NCI-H345 (cell line): ENCODE measurements around the gene LRP1B.
A peak's percentile ranks its signal among the peaks of the same experiment; 100 is the strongest.
"Not testable (repeated sequence)": the region's sequence is repeated elsewhere in the genome, so short reads cannot be mapped to it uniquely, and the experiment has no call there.

Experiments
- DNase-seq: peaks from one replicate; lab custom pipeline; 2025; lab: John Stamatoyannopoulos, UW

The LRP1B gene

DNA sequence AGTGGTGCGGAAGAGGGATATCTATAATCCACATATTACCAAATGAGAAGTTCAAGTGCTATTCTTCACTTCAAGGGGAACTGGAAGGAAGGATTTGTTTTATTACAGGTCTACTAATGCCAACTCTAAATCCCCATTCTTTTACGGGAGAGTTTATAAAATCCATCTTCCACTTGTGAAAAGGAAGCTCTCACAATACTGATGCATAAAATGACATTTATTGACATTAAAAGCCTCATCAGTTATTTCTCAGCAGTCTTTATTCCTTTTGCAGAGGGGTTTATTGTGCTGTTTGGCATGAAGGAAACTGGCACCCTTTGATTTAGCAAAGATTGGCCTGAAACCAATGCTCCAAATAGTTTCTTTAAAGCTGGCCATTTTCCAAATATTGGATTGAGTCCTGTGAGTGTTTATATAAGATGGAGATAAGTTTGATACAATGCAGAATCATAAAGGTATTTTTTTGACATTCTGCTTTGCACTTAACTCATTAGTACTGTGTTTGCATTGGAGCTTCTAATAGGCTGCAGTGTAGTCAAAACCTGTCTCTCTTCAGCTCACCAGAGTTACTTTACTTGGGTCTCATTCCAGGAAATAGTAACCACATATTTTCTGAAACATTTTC lies 26.6 kb downstream of the LRP1B start:
- peak; percentile 9 for DNase-seq

GRCh38 chr2:142100970-142101369 lies 29.8 kb downstream of the LRP1B start:
- DNase-seq: peak; percentile 57

DNA sequence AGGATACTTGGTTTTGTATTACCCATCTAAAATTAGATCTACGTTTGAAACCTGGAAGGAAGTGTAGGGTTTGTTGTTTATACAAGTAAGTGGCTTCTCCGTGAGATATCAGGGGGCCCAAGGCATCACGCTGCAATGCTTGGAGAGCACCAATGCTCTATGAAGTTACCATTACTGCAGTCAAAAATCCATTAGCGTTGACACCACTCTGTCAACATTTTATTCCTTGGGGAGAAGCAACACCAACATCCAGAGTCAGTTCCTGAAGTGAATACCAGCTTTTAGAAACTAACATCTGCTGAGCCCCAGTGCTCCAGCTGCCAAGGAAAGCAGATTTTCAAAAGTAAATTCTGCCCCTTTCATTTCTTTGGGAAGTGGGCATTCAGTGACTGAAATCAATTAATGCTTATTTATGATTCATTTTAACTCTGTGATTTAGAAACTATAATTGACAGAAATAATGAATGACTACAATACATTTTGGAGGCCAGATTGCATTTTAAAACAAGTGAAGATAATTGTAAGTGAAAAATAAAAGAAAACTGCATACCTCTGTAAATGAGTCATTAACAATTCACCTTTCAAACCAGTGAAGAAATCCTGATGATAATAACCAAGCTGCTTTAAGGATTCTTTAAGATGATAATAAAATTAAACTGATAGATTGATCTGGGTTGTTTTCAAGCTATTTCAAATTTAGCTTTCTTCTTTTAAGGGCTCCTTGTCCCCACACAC lies 30.5 kb downstream of the LRP1B start:
- no peak for DNase-seq

DNA sequence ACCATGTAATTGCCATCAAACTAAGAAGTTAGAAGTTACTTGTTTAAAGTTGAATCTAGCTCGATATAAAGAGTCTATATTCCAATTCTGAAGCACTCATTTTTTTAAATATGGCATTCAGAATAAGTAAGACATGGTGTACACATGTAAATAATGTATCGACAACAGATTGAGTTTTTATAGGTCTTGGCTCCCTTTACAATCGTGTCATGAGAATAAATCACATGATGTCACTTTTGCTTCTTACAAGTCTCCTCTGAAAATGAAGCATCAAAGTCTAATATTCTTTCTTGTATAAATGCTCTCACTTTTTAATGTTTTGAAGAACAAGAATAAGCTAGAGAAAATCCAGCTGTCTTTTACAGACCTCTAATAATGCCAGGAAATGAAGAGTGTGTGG lies 33.1 kb downstream of the LRP1B start:
- DNase-seq: no peak

DNA sequence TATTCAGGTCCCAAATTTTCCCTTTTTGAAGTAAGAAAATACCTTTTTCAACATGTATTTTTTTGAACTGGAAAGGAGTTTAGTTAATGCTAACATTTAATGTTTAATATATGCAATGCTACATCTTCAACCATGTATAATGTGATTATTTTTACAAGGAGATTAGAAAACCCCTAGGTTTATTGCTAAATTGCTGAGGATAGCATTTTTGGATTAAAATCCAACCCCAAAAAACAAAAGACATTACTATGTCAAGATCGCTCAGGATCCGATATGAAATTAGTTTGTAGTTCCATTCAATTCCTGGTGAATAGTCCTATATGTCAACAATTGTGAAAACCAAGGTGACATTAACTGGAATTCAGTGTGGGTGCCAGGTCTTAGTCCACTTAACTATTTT lies 35.2 kb downstream of the LRP1B start:
- no peak for DNase-seq

DNA sequence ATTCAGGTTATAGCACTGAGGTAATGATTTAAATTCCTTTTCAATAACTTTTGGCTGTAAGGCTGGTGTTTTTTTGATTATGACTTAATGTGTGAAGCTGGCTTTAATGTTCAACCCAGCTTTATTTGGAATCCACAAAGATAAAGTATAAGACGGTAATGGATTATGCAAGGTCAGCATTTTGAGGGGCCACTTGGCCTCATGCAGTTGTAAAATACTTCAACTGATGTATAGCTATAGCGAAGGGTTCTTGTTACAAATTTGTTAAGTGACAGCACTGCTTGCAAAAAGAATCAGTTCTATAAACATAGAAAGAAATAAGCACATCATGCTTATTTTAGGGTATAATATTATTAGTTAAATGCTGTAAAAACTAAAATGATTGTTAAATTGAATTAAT lies 36.6 kb downstream of the LRP1B start:
- no peak for DNase-seq

DNA sequence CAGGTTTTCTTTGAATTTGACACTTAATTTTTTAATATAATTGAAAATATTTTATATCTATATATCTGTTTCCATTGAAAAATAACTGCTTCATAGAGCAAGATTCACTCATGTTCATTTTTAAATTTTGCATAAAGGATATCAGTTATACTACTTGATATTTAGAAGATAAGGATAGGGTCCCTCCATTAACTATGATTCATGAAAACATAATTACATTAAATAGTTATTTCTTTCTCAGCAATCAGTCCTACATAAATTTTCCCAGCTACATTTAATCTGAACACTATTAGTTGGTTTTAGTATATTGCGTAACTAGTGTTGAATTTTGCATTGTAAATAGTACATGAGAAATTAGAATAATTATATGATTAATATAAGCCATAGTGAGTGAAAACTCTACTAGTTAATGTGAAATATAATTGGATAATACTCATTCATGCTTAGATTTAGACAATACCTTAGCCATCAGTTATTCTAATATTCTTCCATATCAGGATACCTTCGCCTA lies 42.7 kb downstream of the LRP1B start:
- DNase-seq: no peak

DNA sequence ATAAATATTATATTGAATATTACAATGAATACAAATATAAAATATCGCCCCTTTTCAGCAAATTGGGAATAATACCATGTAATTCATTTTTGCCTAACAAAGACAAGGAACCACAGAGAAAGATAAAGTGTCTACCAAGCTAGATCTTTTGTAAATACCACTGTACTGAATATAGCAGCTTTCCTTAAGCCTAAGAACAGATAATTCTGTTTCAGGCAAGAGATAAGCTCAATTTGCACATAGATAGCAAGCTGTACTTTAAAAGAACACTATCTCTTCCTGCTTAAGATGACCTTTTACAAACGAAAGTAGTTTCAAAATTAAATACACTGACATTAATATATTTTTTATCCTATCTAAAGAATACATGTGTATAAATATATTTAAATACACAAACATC lies 43.2 kb downstream of the LRP1B start:
- not testable (repeated sequence) for DNase-seq

DNA sequence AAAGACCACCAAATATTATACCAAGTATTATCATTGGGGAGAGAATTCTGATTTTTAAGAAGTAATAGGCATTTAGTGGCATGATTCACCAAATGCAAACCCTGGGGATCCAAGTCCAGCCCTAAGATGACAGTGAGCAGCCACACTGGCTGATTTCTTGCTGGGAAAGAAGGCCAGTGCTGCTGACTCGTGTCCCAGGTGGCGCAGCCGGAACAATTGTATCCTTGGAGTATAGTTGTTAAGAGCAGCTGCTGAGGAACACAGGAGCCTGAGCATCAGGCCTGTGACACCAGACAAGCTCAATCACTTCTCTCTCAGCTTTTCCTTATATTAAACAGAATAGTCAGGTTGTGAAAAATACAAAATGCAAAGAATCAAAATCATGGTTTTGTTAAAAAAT lies 48.4 kb downstream of the LRP1B start:
- no peak for DNase-seq

- no peak for DNase-seq
These were observed 54.5 kb downstream of the LRP1B start for GRCh38 chr2:142076317-142076716.

DNA sequence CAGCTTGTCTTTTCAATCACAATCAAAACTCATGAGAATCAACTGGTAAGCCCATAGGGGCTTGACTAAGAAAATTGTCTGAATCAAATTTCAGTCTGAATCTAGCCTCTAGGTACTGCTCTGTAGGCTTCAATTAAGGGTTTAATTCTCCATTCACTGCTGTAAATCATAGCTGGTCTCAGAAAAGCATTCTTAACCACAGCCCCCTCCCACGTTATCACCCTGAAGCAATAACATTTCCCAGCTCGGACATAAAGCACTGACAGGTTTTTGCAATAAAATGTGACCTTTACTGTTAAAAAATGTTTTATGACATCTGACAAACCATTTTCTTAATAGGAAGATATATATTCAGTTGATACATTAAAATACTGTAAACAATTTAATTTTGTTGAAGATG lies 55.0 kb downstream of the LRP1B start:
- DNase-seq: no peak

DNA sequence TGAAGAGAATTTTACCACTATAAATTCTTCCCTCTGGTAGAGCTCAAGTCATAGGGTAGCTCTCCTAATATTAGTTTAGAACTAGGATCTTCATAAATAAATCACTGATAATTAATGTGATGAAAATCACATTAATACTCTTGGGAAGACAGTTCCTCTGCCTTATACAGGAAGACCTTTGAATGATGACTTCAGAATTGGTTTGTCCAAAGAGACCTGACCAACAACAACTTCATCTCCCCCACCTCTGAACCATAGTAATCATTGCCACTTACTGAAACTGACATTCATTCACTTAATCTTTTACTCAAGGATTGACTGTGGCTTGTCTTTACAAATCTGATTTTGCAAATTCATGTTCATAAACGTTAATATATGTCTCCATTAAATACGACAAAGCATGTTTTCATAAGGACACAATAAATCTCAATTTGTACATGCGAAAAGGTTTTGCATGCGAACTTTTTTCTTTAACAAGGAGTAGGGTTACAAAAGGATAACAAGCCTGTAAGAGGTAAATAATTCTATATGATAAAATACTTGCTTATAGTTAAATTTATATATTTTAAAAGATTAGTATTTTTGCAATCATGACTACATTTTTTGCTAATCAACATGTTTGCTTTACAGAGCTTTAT lies 61.4 kb downstream of the LRP1B start:
- DNase-seq: no peak

DNA sequence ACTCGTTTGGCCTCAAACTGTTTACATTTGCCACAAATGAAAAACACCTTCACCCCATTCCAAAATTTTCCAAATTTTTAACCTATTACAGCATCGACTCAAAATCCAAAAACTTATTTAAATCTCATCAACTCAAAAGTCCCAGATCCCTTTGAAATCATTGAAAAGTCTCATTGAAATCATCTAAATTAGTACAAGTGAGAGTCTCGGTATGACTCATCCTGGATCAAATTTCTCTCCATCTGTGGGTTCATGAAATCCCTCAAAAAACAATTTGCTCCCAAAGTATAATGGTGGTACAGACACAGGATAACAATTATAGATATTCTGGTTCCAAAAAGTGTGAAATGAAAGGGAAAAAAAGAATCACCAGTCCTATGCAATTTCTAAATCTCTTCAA lies 65.1 kb downstream of the LRP1B start:
- DNase-seq: no peak

DNA sequence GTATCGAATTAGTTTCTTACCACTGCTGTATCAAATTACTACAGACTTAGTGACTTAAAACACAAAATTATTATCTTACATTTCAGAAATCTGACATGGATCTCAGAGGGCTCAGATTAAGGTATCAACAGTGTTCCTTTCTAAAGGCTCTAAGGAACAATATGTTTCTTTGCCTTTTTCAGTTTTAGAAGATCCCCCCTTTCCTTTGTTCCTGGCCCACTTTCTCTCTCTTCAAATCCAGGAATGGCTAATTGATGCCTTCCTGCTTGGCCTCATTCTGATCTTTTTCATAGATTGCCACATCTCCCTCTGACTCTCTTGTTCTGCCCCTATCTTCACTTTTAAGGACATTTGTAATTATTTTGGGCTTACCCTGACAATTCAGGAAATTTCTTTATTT lies 65.7 kb downstream of the LRP1B start:
- DNase-seq: no peak

DNA sequence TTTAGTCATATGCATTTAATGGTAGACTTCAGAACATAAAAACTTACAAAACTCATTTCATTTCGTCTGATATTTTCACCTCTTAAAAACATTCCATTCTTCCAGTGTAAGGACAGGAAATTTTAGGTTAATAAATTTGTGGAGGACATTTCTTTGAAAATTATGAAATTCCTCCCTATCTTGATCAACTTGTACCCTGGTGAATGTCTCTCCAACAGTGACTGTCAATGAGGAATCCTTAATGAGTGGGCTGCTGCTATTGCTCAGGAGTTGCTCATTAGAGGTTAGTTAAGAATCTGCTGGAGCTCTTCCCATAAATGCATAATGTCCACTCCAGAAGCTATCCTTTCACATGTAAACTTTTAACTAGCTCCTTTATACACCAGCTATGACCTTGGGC lies 69.1 kb downstream of the LRP1B start:
- DNase-seq: no peak

DNA sequence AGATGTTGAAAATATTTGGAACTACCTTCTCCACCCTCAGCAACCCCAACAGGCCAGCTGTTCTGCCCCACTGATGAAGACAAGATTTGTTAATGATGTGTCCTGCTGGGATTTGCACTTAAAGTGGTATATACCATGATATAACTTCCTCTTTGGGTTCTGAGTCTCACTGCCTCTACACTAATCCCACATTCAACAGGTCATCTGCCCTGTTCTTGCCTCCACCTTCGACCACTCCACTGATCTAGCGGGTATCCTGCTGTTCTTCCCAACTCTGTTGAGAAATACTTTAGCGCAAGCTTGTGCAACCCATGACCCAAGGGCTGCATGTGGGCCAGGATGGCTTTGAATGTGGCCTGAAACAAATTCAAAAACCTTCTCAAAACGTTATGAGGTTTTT lies 72.7 kb downstream of the LRP1B start:
- no peak for DNase-seq

GRCh38 chr2:142056784-142057183 lies 74.0 kb downstream of the LRP1B start:
- no peak for DNase-seq

- peak; percentile 24 for DNase-seq
These were observed 78.5 kb downstream of the LRP1B start for GRCh38 chr2:142052220-142052863.

- DNase-seq: no peak
These were observed 82.2 kb downstream of the LRP1B start for GRCh38 chr2:142048581-142048980.

DNA sequence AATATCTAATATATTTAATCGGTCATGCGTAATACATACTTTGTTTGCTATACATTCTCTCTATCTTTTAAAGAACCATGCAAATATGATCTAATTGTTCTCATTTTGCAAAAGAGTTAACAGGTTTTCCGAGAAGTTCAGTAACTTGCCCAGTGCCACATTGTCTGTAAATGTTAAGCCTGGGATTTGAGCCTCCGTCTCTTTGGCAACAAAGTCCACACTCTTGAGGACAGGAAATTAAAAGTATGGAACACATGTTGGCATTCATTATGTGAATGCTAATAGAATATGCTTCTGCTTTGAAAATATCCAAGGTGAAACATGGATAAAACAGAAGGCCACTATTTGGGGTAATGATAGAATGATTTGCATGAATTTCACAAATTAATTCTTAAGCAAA lies 85.2 kb downstream of the LRP1B start:
- no peak for DNase-seq

DNA sequence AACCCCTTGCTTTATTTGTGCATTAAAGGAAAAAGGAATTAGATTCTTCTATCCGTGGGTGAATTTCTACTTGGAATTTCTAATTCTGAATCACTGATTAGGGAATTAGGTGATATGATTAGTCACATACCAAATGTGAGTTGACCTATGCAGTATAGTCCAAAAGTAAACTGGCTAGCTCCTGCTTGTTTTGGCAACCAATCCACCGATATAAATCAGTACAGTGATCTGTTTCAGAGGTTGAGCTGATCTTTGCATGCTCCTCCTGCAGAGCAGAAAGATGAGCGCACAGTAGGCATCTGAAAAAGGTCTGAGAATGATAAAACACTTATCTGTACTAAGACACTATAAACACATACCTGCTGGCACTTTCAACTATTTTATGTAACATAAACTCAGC lies 86.6 kb downstream of the LRP1B start:
- no peak for DNase-seq

DNA sequence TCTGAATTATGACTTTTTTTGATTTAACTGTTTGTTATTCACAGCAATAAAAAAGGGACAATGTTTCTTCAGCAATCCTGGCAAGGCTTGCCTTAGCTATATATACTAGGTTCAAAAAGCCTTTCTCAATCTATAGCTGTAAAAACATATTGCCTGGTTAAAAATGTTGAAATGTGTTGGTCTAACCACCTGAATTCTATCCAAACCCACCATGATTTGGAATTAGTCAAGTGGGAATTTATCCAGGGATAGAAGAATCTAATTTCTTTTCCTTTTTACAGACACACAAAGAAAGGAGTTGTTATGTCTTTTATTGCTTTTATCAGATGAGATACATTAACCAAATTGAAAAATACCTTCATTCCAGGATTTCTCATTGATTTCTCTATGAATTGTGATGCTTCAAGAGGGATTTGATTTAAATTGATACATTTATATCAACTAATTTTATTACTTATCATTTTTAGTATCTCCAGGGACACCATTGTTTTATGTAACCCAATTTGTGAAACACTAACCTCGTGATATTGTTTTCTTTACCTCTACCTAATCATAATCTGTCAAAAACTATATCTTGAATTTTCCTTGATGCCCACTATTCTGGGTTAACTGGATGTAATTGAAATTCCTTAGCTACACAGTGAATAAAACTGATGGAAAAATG lies 88.1 kb downstream of the LRP1B start:
- DNase-seq: no peak
